Subcutaneous preadipocyte (primary cell): ENCODE measurements around the gene MTCL1. TPM values are rescaled to one million over a fixed set of nuclear protein-coding genes. Genes with fewer than 3 reads are reported as not detected.

Source experiments
- small RNA-seq: library from RNA; depleted of rRNA; stranded (forward); fragments of <200 nt; gene quantifications from one replicate; pipeline ENCODE3, GENCODE V24; 2012
- total RNA-seq: library from RNA; depleted of rRNA; stranded (reverse); fragments of >200 nt; gene quantifications from 2 replicates; pipeline ENCODE4 v1.2.3, GENCODE V29; 2012

MTCL1 gene
- 21.3 and 37.3 TPM in 2 replicates for total RNA-seq

DNA sequence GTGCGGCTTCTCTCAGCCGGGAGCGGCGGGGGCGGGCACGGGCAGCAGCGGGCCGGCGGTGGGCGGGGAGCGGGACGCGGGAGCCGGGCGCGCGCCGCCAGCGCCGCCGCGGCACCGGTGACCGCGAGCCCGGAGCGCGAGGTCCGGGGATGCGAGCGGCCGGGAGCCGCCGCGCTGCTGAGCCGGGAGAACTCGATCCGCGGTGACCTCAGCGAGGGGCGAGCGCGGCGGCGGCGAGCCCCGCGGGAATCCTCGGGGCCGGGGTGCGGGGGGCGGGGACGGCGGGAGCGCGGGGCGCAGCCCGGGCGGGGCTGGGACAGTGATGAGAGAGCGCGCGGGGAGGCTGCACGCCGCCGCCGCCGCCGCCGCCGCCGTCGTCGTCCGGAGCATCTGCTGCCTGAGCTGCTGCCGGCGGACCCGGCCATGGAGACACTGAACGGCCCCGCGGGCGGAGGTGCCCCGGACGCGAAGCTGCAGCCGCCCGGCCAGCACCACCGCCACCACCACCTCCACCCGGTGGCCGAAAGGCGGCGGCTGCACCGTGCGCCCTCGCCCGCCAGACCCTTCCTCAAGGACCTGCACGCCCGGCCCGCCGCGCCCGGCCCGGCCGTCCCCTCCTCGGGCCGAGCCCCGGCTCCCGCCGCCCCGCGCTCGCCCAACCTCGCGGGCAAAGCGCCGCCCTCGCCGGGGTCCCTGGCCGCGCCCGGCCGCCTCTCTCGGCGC is at the start of gene MTCL1:
MTCL1 (plus strand) TSS at position 319 of the 723 bp plus-strand sequence; CDS start at position 424, 105 bp downstream.

Small RNAs within 50 kb of the gene (small RNA-seq; reads per million reads assigned to genes)
- not detected for gene RF00019

Other genes with a start within 250 kb of the MTCL1 start
- gene RAB12, start 96.1 kb upstream of the MTCL1 start, total RNA-seq = 36.4 and 37.9 TPM in 2 replicates